Lung microvascular endothelial cell (primary cell): Measurements from ENCODE around the gene SFT2D2. TPM values are rescaled to one million over a fixed set of nuclear protein-coding genes. Genes with fewer than 3 reads are reported as not detected.
"Not testable (repeated sequence)": the region's sequence is repeated elsewhere in the genome, so short reads cannot be mapped to it uniquely, and the experiment has no call there.

Experiments
- DNase-seq, 2 donors: peaks; one replicate each; pipeline versions ENCODE4 v3.0.0 to v3.0.0-alpha.2; 2010; ENCODE audit warnings: low read depth in 2 of 2
- total RNA-seq: library from RNA; depleted of rRNA; stranded (reverse); fragments of >200 nt; gene quantifications from 2 replicates; pipeline ENCODE4 v1.2.1, GENCODE V29; 2014

The SFT2D2 gene
- total RNA-seq: 33.3 and 46.2 TPM in 2 replicates

- DNase-seq: peak; percentile 83 to 84
These were observed at the start of gene SFT2D2 for GRCh38 chr1:168225476-168226190. Gene SFT2D2 (plus strand): TSS chr1:168226004. CDS start chr1:168226080, 76 bp downstream.

GRCh38 chr1:168178227-168178637 is 47.6 kb upstream of the SFT2D2 start:
- DNase-seq: no peak

GRCh38 chr1:168178638-168179437 is 47.0 kb upstream of the SFT2D2 start, which contains the start of gene TIPRL:
Gene TIPRL (plus strand): TSS chr1:168178962. CDS start chr1:168179078, 116 bp downstream.
- DNase-seq: peak; percentile 92 to 98

- DNase-seq: peak; percentile 5 to 18
These were observed 46.2 kb upstream of the SFT2D2 start for GRCh38 chr1:168179438-168180147.

GRCh38 chr1:168180148-168180524 is 45.7 kb upstream of the SFT2D2 start:
- DNase-seq: no peak

GRCh38 chr1:168181063-168181720 is 44.6 kb upstream of the SFT2D2 start:
- DNase-seq: not testable (repeated sequence)

- no peak for DNase-seq
These were observed 38.6 kb upstream of the SFT2D2 start for GRCh38 chr1:168187177-168187576.

GRCh38 chr1:168190403-168190802 is 35.4 kb upstream of the SFT2D2 start:
- no peak for DNase-seq

GRCh38 chr1:168195199-168196135 is 30.3 kb upstream of the SFT2D2 start:
- DNase-seq: no peak

GRCh38 chr1:168199056-168199455 is 26.7 kb upstream of the SFT2D2 start:
- DNase-seq: no peak

- DNase-seq: no peak
These were observed 22.7 kb upstream of the SFT2D2 start for GRCh38 chr1:168202941-168203654.

- no peak for DNase-seq
These were observed 19.7 kb upstream of the SFT2D2 start for GRCh38 chr1:168206111-168206510.

- DNase-seq: not testable (repeated sequence)
These were observed 18.1 kb upstream of the SFT2D2 start for GRCh38 chr1:168207673-168208072.

- no peak for DNase-seq
These were observed 15.5 kb upstream of the SFT2D2 start for GRCh38 chr1:168210312-168210711.

GRCh38 chr1:168213349-168213748 is 12.5 kb upstream of the SFT2D2 start:
- DNase-seq: no peak

GRCh38 chr1:168216171-168216570 is 9.6 kb upstream of the SFT2D2 start:
- DNase-seq: no peak

GRCh38 chr1:168217664-168218063 is 8.1 kb upstream of the SFT2D2 start:
- no peak for DNase-seq

GRCh38 chr1:168218658-168219057 is 7.1 kb upstream of the SFT2D2 start:
- DNase-seq: no peak

GRCh38 chr1:168220470-168220871 is 5.3 kb upstream of the SFT2D2 start:
- no peak for DNase-seq

GRCh38 chr1:168221275-168221674 is 4.5 kb upstream of the SFT2D2 start:
- DNase-seq: no peak
